ENCODE results near the gene TMC5. TPM values are rescaled to one million over a fixed set of nuclear protein-coding genes. Genes with fewer than 3 reads are reported as not detected.

The TMC5 gene
- total and polyA plus RNA-seq, 2 of the 13 experiments (the other 11 are each of a cell fraction or from before 2014, with no cell fraction given) = 0.09 to 0.41 TPM

- TF ChIP-seq ATF4 (CRISPR knock-in tag; IDR thresholded peaks at IDR 0.05) (peak in 1 of 2 experiments; percentile 80; a peak in 2 of 4 replicates), CEBPB (IDR thresholded peaks at IDR 0.05; ENCODE audit: borderline replicate concordance, low read depth, low read length) (peak; percentile 85; the same call in 1 of the 2 replicates), ZNF543 (CRISPR knock-in tag; IDR thresholded peaks at IDR 0.05) (no peak), ZNF652 (CRISPR knock-in tag; IDR thresholded peaks at IDR 0.05; ENCODE audit: borderline replicate concordance, low read depth) (peak; percentile 84), EP300 (IDR thresholded peaks at IDR 0.05; ENCODE audit: low read depth in 2 of 2, low read length in 2 of 2) (no peak), EP300 (CRISPR knock-in tag; IDR thresholded peaks at IDR 0.05; ENCODE audit: borderline replicate concordance) (peak; percentile 36; the same call in 1 of the 2 replicates), ATF7-NPFF (CRISPR knock-in tag; IDR thresholded peaks at IDR 0.05; ENCODE audit: low read depth) (no peak), SAP130 (CRISPR knock-in tag; IDR thresholded peaks at IDR 0.05; ENCODE audit: low read depth) (peak; percentile 28), ELF1 (CRISPR knock-in tag; IDR thresholded peaks at IDR 0.05) (0 out of 2 replicates have a peak, but pooled peaks have one; percentile 39), ZNF274 (CRISPR knock-in tag; IDR thresholded peaks at IDR 0.05) (no peak), ARID5B (CRISPR knock-in tag; IDR thresholded peaks at IDR 0.05) (0 out of 2 replicates have a peak, but pooled peaks have one; percentile 20), FOXA3 (CRISPR knock-in tag; IDR thresholded peaks at IDR 0.05) (peak; percentile 24; the same call in 1 of the 2 replicates), GABPB1 (CRISPR knock-in tag; IDR thresholded peaks at IDR 0.05) (peak; percentile 26; the same call in 1 of the 2 replicates), MTF1 (CRISPR knock-in tag; IDR thresholded peaks at IDR 0.05) (no peak), RXRB (CRISPR knock-in tag; IDR thresholded peaks at IDR 0.05; ENCODE audit: borderline replicate concordance) (no peak), ZBTB21 (CRISPR knock-in tag; IDR thresholded peaks at IDR 0.05) (peak; percentile 74), FOSL2 (CRISPR knock-in tag; IDR thresholded peaks at IDR 0.05) (no peak), IKZF5 (CRISPR knock-in tag; IDR thresholded peaks at IDR 0.05) (no peak), ZNF513 (CRISPR knock-in tag; conservative IDR thresholded peaks at IDR 0.05) (no peak), THAP11 (CRISPR knock-in tag; IDR thresholded peaks at IDR 0.05) (0 out of 2 replicates have a peak, but pooled peaks have one; percentile 14), NCOR1 (IDR thresholded peaks at IDR 0.05; ENCODE audit: borderline replicate concordance, low read length) (no peak), PCBP2 (optimal IDR thresholded peaks at IDR 0.05; ENCODE audit: low read depth, low read length, poor library complexity, severe bottlenecking) (no peak), NKX3-1 (CRISPR knock-in tag; IDR thresholded peaks at IDR 0.05) (no peak), ZFP36L1 (CRISPR knock-in tag; IDR thresholded peaks at IDR 0.05) (no peak), TEAD3 (CRISPR knock-in tag; optimal IDR thresholded peaks at IDR 0.05; ENCODE audit: borderline replicate concordance) (peak; percentile 7)
These were observed 14.7 kb downstream of the TMC5 start (continued) for GRCh38 chr16:19432429-19432828.
